ENCODE data around the gene HMG20A. TPM values are rescaled to one million over a fixed set of nuclear protein-coding genes. Genes with fewer than 3 reads are reported as not detected.

HMG20A gene
- total RNA-seq, 1 donor from 2014 or later = 56.3 TPM

- intact Hi-C loops (cut with micrococcal nuclease) = no loop called here
Observed at GRCh38 chr15:77533578-77534430, 113.1 kb downstream of the HMG20A start.

Other genes with a start within 250 kb of the HMG20A start
- gene PEAK1, start 784 bp upstream of the HMG20A start, total RNA-seq = 28.0 and 28.5 TPM in 2 replicates
- gene LINGO1, start 212.0 kb downstream of the HMG20A start, total RNA-seq = not detected in 2 replicates